Measurements from ENCODE around the gene B4GALT6. TPM values are rescaled to one million over a fixed set of nuclear protein-coding genes. Genes with fewer than 3 reads are reported as not detected.

Gene B4GALT6
- total RNA-seq, 1 donor from 2014 or later: 3.5 TPM

DNA sequence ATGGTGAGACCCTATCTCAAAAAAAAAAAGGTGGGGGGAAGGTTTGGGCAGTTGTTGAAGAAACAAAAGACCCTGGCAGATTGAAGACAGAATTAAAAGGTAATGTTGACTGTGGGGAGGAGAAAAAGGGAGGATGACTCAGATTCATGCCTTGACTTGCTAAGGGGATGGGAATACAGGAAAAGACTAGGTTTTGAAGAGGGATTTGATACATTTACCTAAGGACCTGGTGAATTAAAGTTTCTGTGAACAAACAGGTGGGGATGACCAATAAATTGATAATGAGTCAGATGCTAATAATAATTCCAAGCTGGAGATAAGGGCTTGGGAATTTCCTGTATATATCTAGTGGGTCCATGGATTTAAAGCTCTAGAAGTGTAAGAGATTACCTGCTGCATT, 65.1 kb downstream of the B4GALT6 start:
- no peak for ATAC-seq
- Histone ChIP-seq H3K4me3 (no peak overlapping the region), H3K36me3 (no peaks in the 10 kb centered on the region), H3K4me1 (no peaks in the 10 kb centered on the region), H3K9me3 (no peaks in the 10 kb centered on the region), H3K27ac (no peak overlapping the region), H3K27me3 (no peaks in the 10 kb centered on the region)
- intact Hi-C loops (cut with DNase I): no loop called here
- TF ChIP-seq CTCF (IDR thresholded peaks at IDR 0.05): no peak
- no peak for DNase-seq

GRCh38 chr18:31618801-31619200, 65.6 kb downstream of the B4GALT6 start:
- DNase-seq: no peak
- Histone ChIP-seq H3K9me3 (no peaks in the 10 kb centered on the region), H3K36me3 (no peaks in the 10 kb centered on the region), H3K27ac (no peak overlapping the region), H3K27me3 (no peaks in the 10 kb centered on the region), H3K4me3 (no peak overlapping the region), H3K4me1 (no peaks in the 10 kb centered on the region)
- ATAC-seq: no peak
- no peak for TF ChIP-seq CTCF (IDR thresholded peaks at IDR 0.05)
- intact Hi-C loops (cut with DNase I): no loop called here

- intact Hi-C loops (cut with DNase I): no loop called here
- Histone ChIP-seq H3K36me3 (no peaks in the 10 kb centered on the region), H3K27me3 (no peaks in the 10 kb centered on the region), H3K27ac (no peak overlapping the region), H3K4me1 (no peaks in the 10 kb centered on the region), H3K9me3 (no peaks in the 10 kb centered on the region), H3K4me3 (no peak overlapping the region)
- ATAC-seq: no peak
- TF ChIP-seq CTCF (IDR thresholded peaks at IDR 0.05): no peak
- no peak for DNase-seq
Measured at GRCh38 chr18:31617031-31617717, 67.2 kb downstream of the B4GALT6 start.

DNA sequence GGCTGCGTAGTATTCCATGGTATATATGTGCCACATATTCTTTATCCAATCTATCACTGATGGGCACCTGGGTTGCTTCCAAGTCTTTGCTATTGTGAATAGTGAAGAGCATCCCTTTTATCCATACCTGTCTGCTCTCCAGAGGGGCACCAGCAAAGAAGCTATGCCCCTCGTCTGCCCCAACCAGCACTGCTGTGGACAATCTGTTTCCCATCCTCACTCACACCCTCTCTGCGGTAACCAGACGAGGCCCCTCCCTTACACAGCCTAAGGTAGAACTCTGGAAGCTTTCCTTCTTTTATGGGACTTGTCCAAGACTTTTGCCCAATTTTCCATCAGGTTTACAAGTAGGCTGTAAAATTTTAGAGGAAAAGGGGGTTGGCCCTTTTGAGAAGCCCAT, 67.8 kb downstream of the B4GALT6 start:
- no peak for DNase-seq
- Histone ChIP-seq H3K4me3 (no peak overlapping the region), H3K27ac (no peak overlapping the region), H3K4me1 (no peaks in the 10 kb centered on the region), H3K9me3 (no peaks in the 10 kb centered on the region), H3K36me3 (no peaks in the 10 kb centered on the region), H3K27me3 (no peaks in the 10 kb centered on the region)
- ATAC-seq: no peak
- intact Hi-C loops (cut with DNase I): no loop called here
- no peak for TF ChIP-seq CTCF (IDR thresholded peaks at IDR 0.05)

GRCh38 chr18:31614044-31614443, 70.3 kb downstream of the B4GALT6 start:
- Histone ChIP-seq H3K4me3 (no peak overlapping the region), H3K9me3 (no peaks in the 10 kb centered on the region), H3K27me3 (no peaks in the 10 kb centered on the region), H3K36me3 (no peaks in the 10 kb centered on the region), H3K4me1 (no peaks in the 10 kb centered on the region), H3K27ac (no peak overlapping the region)
- DNase-seq (no peak), ATAC-seq (no peak)
- no peak for TF ChIP-seq CTCF (IDR thresholded peaks at IDR 0.05)
- intact Hi-C loops (cut with DNase I): no loop called here

- H3K36me3 ChIP-seq: no peaks in the 10 kb centered on the region
- ATAC-seq (no peak), DNase-seq (no peak)
- H3K9me3 ChIP-seq: no peaks in the 10 kb centered on the region
- H3K4me1 ChIP-seq: no peaks in the 10 kb centered on the region
- TF ChIP-seq CTCF (IDR thresholded peaks at IDR 0.05): no peak
- H3K27ac ChIP-seq: no peak overlapping the region
- H3K4me3 ChIP-seq: no peak overlapping the region
- no peaks in the 10 kb centered on the region for H3K27me3 ChIP-seq
- intact Hi-C loops (cut with DNase I): no loop called here
Measured at GRCh38 chr18:31612124-31612523, 72.3 kb downstream of the B4GALT6 start.

Measured in upper lobe of right lung (tissue), 1 donor.